DND-41 (cell line): Measurements from ENCODE around the gene ZMYND12.

Experiments
- ATAC-seq: fragments of 200-7000 bp; cut with Tn5 transposase; 3 replicates; pipeline ENCODE4 v1.9.1; 2021; ENCODE audit warnings: low read depth; ENCODE audit not compliant: insufficient read depth
- DNase-seq: peaks from one replicate; pipeline ENCODE4 v3.0.0-alpha.2; 2020
- H2AFZ ChIP-seq: 2 replicates; pipeline ENCODE4 v1.6.0; 2012; ENCODE audit warnings: low read depth, low read length
- H3K27ac ChIP-seq: 2 replicates; pipeline ENCODE4 v1.5.1; 2012; ENCODE audit warnings: low read length, inconsistent platforms
- H3K27me3 ChIP-seq: fragments of 200-600 bp; sonication (generic); 2 replicates; pipeline ENCODE4 v1.6.0; 2012; ENCODE audit warnings: low read length, mild to moderate bottlenecking, inconsistent platforms; ENCODE audit not compliant: insufficient read depth, poor library complexity
- H3K36me3 ChIP-seq: 2 replicates; pipeline ENCODE4 v1.5.1; 2012; ENCODE audit warnings: low read length, inconsistent platforms; ENCODE audit not compliant: insufficient read depth
- H3K4me1 ChIP-seq: 2 replicates; pipeline ENCODE4 v1.5.1; 2012; ENCODE audit warnings: mild to moderate bottlenecking, low read length; ENCODE audit not compliant: insufficient read depth
- H3K4me2 ChIP-seq: 2 replicates; pipeline ENCODE4 v1.6.0; 2012; ENCODE audit warnings: mild to moderate bottlenecking, moderate library complexity, low read length, inconsistent platforms; ENCODE audit not compliant: insufficient read depth
- H3K4me3 ChIP-seq, 2 experiments: fragments of 200-600 bp in 1 of 2; shearing (Covaris generic) in 1 of 2; 2 replicates each; pipeline ENCODE4 v1.5.1; 2012 to 2016; ENCODE audit warnings: inconsistent platforms in 2 of 2, low read length in 2 of 2, mild to moderate bottlenecking in 2 of 2, low read depth in 1 of 2, moderate library complexity in 1 of 2
- H3K79me2 ChIP-seq: 2 replicates; pipeline ENCODE4 v1.6.0; 2012; ENCODE audit warnings: low read length, inconsistent platforms; ENCODE audit not compliant: insufficient read depth
- H3K9ac ChIP-seq: 2 replicates; pipeline ENCODE4 v1.6.0; 2012; ENCODE audit warnings: low read depth, mild to moderate bottlenecking, inconsistent platforms, low read length, moderate library complexity
- H3K9me3 ChIP-seq: 2 replicates; pipeline ENCODE4 v1.5.1; 2012; ENCODE audit warnings: low read length, moderate library complexity, mild to moderate bottlenecking, inconsistent platforms; ENCODE audit not compliant: insufficient read depth, severe bottlenecking
- H4K20me1 ChIP-seq: 2 replicates; pipeline ENCODE4 v1.6.0; 2012; ENCODE audit warnings: low read length; ENCODE audit not compliant: insufficient read depth
- CTCF ChIP-seq: IDR thresholded peaks from 2 replicates; pipeline ENCODE4 v1.5.1; 2012; ENCODE audit warnings: borderline replicate concordance, low read length, moderate library complexity, mild to moderate bottlenecking; ENCODE audit not compliant: poor library complexity, severe bottlenecking; ENCODE audit errors: extremely low read depth
- EZH2 ChIP-seq: IDR thresholded peaks from 3 replicates; pipeline ENCODE4 v1.6.1; 2012; ENCODE audit warnings: borderline replicate concordance, low read depth, mild to moderate bottlenecking, moderate library complexity, low read length, inconsistent platforms; ENCODE audit not compliant: severe bottlenecking

The ZMYND12 gene

GRCh38 chr1:42484382-42484781, 28.6 kb upstream of the ZMYND12 start:
- Histone ChIP-seq H3K36me3 (no peaks in the 10 kb centered on the region), H3K27ac (no peak overlapping the region), H3K9me3 (no peaks in the 10 kb centered on the region), H3K9ac (no peak overlapping the region), H3K4me3 (no peak overlapping the region), H4K20me1 (no peaks in the 10 kb centered on the region), H3K79me2 (no peaks in the 10 kb centered on the region), H3K4me2 (no peak overlapping the region), H3K27me3 (no peaks in the 10 kb centered on the region), H3K4me1 (no peaks in the 10 kb centered on the region), H2AFZ (no peak overlapping the region)
- DNase-seq (no peak), ATAC-seq (no peak)
- TF ChIP-seq EZH2 (no peak), CTCF (no peak)

- no peak for TF ChIP-seq CTCF
- TF ChIP-seq EZH2, result no peak
- no peaks in the 10 kb centered on the region for H3K4me1 ChIP-seq
- no peak overlapping the region for H3K9ac ChIP-seq
- H3K36me3 ChIP-seq, result no peaks in the 10 kb centered on the region
- no peaks in the 10 kb centered on the region for H4K20me1 ChIP-seq
- no peak overlapping the region for H3K27ac ChIP-seq
- H3K4me3 ChIP-seq, result no peak overlapping the region
- ATAC-seq (no peak), DNase-seq (no peak)
- no peaks in the 10 kb centered on the region for H3K79me2 ChIP-seq
- no peaks in the 10 kb centered on the region for H3K27me3 ChIP-seq
- no peaks in the 10 kb centered on the region for H3K9me3 ChIP-seq
- H3K4me2 ChIP-seq, result no peak overlapping the region
- H2AFZ ChIP-seq, result no peak overlapping the region
Measured at GRCh38 chr1:42482635-42483153, 26.9 kb upstream of the ZMYND12 start.

- H3K9ac ChIP-seq, result no peak overlapping the region
- DNase-seq (no peak), ATAC-seq (no peak)
- H2AFZ ChIP-seq, result no peak overlapping the region
- H3K27ac ChIP-seq, result no peak overlapping the region
- H3K27me3 ChIP-seq, result no peaks in the 10 kb centered on the region
- TF ChIP-seq EZH2 (no peak), CTCF (no peak)
- no peak overlapping the region for H3K4me2 ChIP-seq
- H3K4me1 ChIP-seq, result no peaks in the 10 kb centered on the region
- H3K36me3 ChIP-seq, result no peaks in the 10 kb centered on the region
- no peaks in the 10 kb centered on the region for H4K20me1 ChIP-seq
- H3K9me3 ChIP-seq, result no peaks in the 10 kb centered on the region
- no peaks in the 10 kb centered on the region for H3K79me2 ChIP-seq
- no peak overlapping the region for H3K4me3 ChIP-seq
Measured at GRCh38 chr1:42480921-42481320, 25.1 kb upstream of the ZMYND12 start.

- peak; percentile 36 for TF ChIP-seq CTCF
- TF ChIP-seq EZH2, result no peak
- DNase-seq (no peak), ATAC-seq (peak; percentile 54; the same call in 2 of the 3 replicates)
- Histone ChIP-seq H3K4me1 (no peaks in the 10 kb centered on the region), H4K20me1 (no peaks in the 10 kb centered on the region), H3K36me3 (no peaks in the 10 kb centered on the region), H3K27me3 (no peaks in the 10 kb centered on the region), H3K79me2 (no peaks in the 10 kb centered on the region), H3K4me3 (no peak overlapping the region), H3K9me3 (no peaks in the 10 kb centered on the region), H3K27ac (no peak overlapping the region), H3K4me2 (no peak overlapping the region), H2AFZ (no peak overlapping the region), H3K9ac (no peak overlapping the region)
Measured at GRCh38 chr1:42479621-42480020, 23.8 kb upstream of the ZMYND12 start.
